ENCODE measurements around the gene C1R.
"Not testable (repeated sequence)": the region's sequence is repeated elsewhere in the genome, so short reads cannot be mapped to it uniquely, and the experiment has no call there.

The C1R gene

GRCh38 chr12:7118881-7119280 lies 26.6 kb upstream of the C1R start:
- DNase-seq = no peak

- no peak for DNase-seq
These were observed 25.4 kb upstream of the C1R start for GRCh38 chr12:7117670-7118069.

- DNase-seq = no peak
These were observed 24.7 kb upstream of the C1R start for GRCh38 chr12:7116916-7117315.

- no peak for DNase-seq
These were observed 24.0 kb upstream of the C1R start for GRCh38 chr12:7116196-7116595.

- DNase-seq = no peak
These were observed 22.6 kb upstream of the C1R start for GRCh38 chr12:7114851-7115250.

GRCh38 chr12:7114008-7114407 lies 21.8 kb upstream of the C1R start:
- no peak for DNase-seq

- peak; percentile 35 for DNase-seq
These were observed 21.2 kb upstream of the C1R start for GRCh38 chr12:7113389-7113871.

GRCh38 chr12:7112041-7112440 lies 19.8 kb upstream of the C1R start:
- DNase-seq = no peak

- DNase-seq = no peak
These were observed 18.4 kb upstream of the C1R start for GRCh38 chr12:7110661-7111060.

- no peak for DNase-seq
These were observed 17.3 kb upstream of the C1R start for GRCh38 chr12:7109572-7109920.

- DNase-seq = peak; percentile 66
These were observed 16.7 kb upstream of the C1R start, which contains the start of gene C1RL for GRCh38 chr12:7108796-7109571. C1RL (minus strand) TSS chr12:7109214; CDS start chr12:7109180, 34 bp downstream.

GRCh38 chr12:7108003-7108795 lies 16.0 kb upstream of the C1R start:
- no peak for DNase-seq

GRCh38 chr12:7107636-7108002 lies 15.4 kb upstream of the C1R start:
- DNase-seq = no peak

- DNase-seq = not testable (repeated sequence)
These were observed 14.9 kb upstream of the C1R start for GRCh38 chr12:7107181-7107580.

GRCh38 chr12:7106082-7106481 lies 13.8 kb upstream of the C1R start:
- no peak for DNase-seq

- DNase-seq = no peak
These were observed 11.8 kb upstream of the C1R start for GRCh38 chr12:7103837-7104584.

- no peak for DNase-seq
These were observed 10.3 kb upstream of the C1R start for GRCh38 chr12:7102582-7102981.

- no peak for DNase-seq
These were observed 9.5 kb upstream of the C1R start for GRCh38 chr12:7101694-7102131.

GRCh38 chr12:7101047-7101693 lies 8.9 kb upstream of the C1R start:
- DNase-seq = no peak

- DNase-seq = no peak
These were observed 8.0 kb upstream of the C1R start for GRCh38 chr12:7100239-7100638.

GRCh38 chr12:7099290-7099996 lies 7.2 kb upstream of the C1R start:
- DNase-seq = peak; percentile 59

- DNase-seq = peak; percentile 7
These were observed 4.7 kb upstream of the C1R start for GRCh38 chr12:7096979-7097378.
